Measurements from ENCODE around the gene SENP6. TPM values are rescaled to one million over a fixed set of nuclear protein-coding genes. Genes with fewer than 3 reads are reported as not detected.
A peak's percentile ranks its signal among the peaks of the same experiment; 100 is the strongest.

Gene SENP6
- total RNA-seq, 1 experiment from 2014 or later: 116 TPM

GRCh38 chr6:75761489-75761888 lies 159.8 kb downstream of the SENP6 start:
- Histone ChIP-seq H3K4me2 (ENCODE audit: insufficient read depth, insufficient read length, low read length) (no peak overlapping the region), H3K9ac (ENCODE audit: extremely low read depth, insufficient read length, low read length) (no peak overlapping the region), H3K9me3 (ENCODE audit: control insufficient read depth, low read depth, low read length) (no peaks in the 10 kb centered on the region), H3K14ac (ENCODE audit: insufficient read depth, low read length) (no peak overlapping the region), H3K4me1 (ENCODE audit: insufficient read depth, low read length) (no peaks in the 10 kb centered on the region), H3K18ac (ENCODE audit: insufficient read length, low read depth, low read length) (no peak overlapping the region), H4K91ac (ENCODE audit: insufficient read length, low read depth, low read length) (no peak overlapping the region), H3K27ac (ENCODE audit: insufficient read length, low read depth, low read length) (no peak overlapping the region), H2AFZ (ENCODE audit: low read length) (no peak overlapping the region), H3K4ac (ENCODE audit: low read depth, low read length) (no peak overlapping the region), H2AK5ac (ENCODE audit: insufficient read length, low read length) (no peak overlapping the region), H2BK120ac (ENCODE audit: low read depth, low read length, poor library complexity, severe bottlenecking) (no peak overlapping the region), H2BK5ac (ENCODE audit: insufficient read length, low read length) (no peak overlapping the region), H4K5ac (ENCODE audit: insufficient read length, low read depth, low read length) (no peak overlapping the region), H4K20me1 (ENCODE audit: control insufficient read depth, insufficient read depth, insufficient read length) (no peaks in the 10 kb centered on the region), H2BK15ac (ENCODE audit: low read depth, low read length) (no peak overlapping the region), H3K23ac (ENCODE audit: insufficient read length, low read depth, low read length) (no peak overlapping the region), H4K8ac (replicated peaks; ENCODE audit: insufficient read length, low read depth, low read length) (no peak overlapping the region), H3K79me1 (ENCODE audit: insufficient read depth, low read depth, low read length, poor library complexity, severe bottlenecking) (no peaks in the 10 kb centered on the region), H3T11ph (ENCODE audit: low read length) (no peak overlapping the region), H3K27me3 (ENCODE audit: insufficient read depth, low read length) (no peaks in the 10 kb centered on the region), H3K56ac (ENCODE audit: insufficient read length, low read depth, low read length) (no peak overlapping the region), H2BK20ac (ENCODE audit: low read depth, low read length, poor library complexity, severe bottlenecking) (no peak overlapping the region), H3K79me2 (ENCODE audit: insufficient read depth, low read length) (no peaks in the 10 kb centered on the region), H3K23me2 (ENCODE audit: insufficient read length, low read depth, low read length, poor library complexity, severe bottlenecking) (no peaks in the 10 kb centered on the region), H2BK12ac (ENCODE audit: insufficient read length, low read depth, low read length) (no peak overlapping the region)
- H3K4me3 Mint-ChIP-seq: no peak overlapping the region
- no CpG with 5 or more reads among the region's 1 CpG for WGBS (ENCODE audit: extremely low coverage, insufficient read length, low lambda C conversion rate)
- DNase-seq: no peak
- no peaks in the 10 kb centered on the region for H3K27me3 Mint-ChIP-seq (ENCODE audit: low read depth)
- H3K27ac Mint-ChIP-seq: 0 out of 7 replicates have a peak overlapping the region, but pooled peaks of 1 of the 3 experiments have one; percentile 44
- no peak for TF ChIP-seq CTCF (conservative IDR thresholded peaks at IDR 0.05)
- no peaks in the 10 kb centered on the region for H3K9me3 Mint-ChIP-seq
- H3K4me1 Mint-ChIP-seq: peaks cover 14 to 18% of the 10 kb centered on the region in 2 experiments
- peaks cover 0 to 12% (median 0%) of the 10 kb centered on the region in 3 experiments; a peak in 3 of 7 replicates for H3K36me3 Mint-ChIP-seq (ENCODE audit: insufficient read depth in 1 of 3, low read depth in 3 of 3)

Data from H9 (cell line).